HG02981 (cell line): ENCODE results near the gene ASB13.
A peak's percentile ranks its signal among the peaks of the same experiment; 100 is the strongest.

Experiments
- ATAC-seq: cut with Tn5 transposase; IDR thresholded peaks from one replicate; pipeline ENCODE4 v1.9.1; 2021; ENCODE audit warnings: mild to moderate bottlenecking, moderate library complexity; ENCODE audit not compliant: unreplicated experiment

ASB13 gene, protein sequence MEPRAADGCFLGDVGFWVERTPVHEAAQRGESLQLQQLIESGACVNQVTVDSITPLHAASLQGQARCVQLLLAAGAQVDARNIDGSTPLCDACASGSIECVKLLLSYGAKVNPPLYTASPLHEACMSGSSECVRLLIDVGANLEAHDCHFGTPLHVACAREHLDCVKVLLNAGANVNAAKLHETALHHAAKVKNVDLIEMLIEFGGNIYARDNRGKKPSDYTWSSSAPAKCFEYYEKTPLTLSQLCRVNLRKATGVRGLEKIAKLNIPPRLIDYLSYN

DNA sequence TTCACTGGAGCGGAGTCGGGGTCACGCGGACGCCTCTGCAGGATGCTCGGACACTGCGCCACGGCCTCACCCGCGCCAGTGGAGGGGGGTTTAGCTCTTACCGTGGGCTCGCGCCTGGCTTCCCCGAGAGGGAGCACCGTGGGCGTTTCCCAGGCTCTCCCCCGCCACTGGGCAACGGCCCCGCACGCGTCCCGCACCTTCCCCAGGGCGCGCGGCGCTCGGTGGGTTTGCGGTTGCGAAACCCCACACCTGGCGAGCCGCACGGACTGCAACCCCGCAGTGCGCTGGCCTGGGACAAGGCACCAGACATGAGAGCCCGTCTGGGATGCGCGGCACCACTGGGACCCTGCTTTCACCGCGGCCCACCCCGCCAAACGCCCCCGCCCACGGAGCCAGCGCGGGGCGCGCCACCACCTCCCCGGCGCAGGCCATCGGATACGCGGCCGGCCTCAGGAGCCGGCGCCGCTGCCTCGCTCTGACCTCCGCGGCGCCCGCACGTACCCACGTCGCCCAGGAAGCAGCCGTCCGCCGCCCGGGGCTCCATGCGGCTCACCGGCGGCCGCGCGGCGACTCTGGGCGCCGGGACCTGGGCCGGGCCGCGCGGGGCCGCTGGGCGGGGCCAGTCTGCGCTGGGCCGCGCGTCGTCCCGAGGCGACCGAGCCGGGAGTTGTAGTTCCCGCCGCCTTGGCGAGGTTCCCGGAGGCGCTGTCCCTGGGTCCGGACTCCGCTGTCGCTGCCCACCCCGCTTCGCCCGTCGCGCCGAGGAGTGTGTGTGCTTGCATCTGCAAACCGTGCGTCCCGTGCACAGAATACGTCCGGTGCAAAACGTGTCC, at the start of gene ASB13:
Gene ASB13 (minus strand): TSS at position 588 of the 833 bp plus-strand sequence. CDS start 44 bp downstream, at position 544.
- ATAC-seq = no peak

- ATAC-seq = no peak
These were observed 45.2 kb upstream of the ASB13 start for GRCh38 chr10:5711642-5712041.

- no peak for ATAC-seq
These were observed 44.5 kb upstream of the ASB13 start for GRCh38 chr10:5710859-5711258.

DNA sequence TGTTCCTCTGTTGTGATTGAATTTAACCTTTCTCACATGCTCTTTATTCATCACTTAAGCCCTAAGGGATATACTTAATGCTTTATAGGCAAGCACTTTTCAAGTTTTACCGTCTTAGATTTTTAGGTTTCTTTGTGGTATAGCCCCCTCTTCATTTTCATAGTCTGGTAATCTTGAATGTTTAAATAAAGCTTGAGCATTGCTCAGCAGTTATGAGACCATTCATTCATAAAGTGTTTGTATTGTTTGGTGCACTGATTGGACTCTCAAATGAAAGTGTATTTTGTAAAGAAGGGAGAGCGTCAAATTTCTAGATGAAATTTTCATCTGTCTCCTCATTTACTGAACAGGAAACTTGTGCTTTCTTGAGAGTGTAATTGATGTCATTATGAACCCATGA, 43.5 kb upstream of the ASB13 start:
- no peak for ATAC-seq

DNA sequence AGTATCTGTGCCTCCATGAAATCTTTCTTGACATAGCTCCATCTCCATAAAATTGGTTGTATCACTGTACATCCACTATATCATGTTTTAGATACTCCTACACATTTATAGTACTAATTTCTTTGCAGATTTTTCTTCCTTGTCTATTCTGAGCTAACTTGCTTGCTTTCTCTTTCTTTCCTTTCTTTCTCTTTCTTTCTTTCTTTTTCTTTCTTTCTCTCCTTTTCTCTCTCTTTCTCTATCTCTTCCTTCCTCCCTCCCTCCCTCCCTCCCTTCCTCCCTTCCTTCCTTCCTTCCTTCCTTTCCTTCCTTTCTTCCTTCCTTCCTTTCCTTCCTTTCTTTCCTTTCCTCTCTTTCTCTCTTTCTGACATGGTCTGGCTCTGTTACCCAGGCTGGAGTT, 42.0 kb upstream of the ASB13 start:
- no peak for ATAC-seq

GRCh38 chr10:5698062-5698461, 31.7 kb upstream of the ASB13 start:
- ATAC-seq = no peak

- no peak for ATAC-seq
These were observed 30.9 kb upstream of the ASB13 start for GRCh38 chr10:5697342-5697741.

GRCh38 chr10:5694573-5694972, 28.2 kb upstream of the ASB13 start:
- ATAC-seq = no peak

DNA sequence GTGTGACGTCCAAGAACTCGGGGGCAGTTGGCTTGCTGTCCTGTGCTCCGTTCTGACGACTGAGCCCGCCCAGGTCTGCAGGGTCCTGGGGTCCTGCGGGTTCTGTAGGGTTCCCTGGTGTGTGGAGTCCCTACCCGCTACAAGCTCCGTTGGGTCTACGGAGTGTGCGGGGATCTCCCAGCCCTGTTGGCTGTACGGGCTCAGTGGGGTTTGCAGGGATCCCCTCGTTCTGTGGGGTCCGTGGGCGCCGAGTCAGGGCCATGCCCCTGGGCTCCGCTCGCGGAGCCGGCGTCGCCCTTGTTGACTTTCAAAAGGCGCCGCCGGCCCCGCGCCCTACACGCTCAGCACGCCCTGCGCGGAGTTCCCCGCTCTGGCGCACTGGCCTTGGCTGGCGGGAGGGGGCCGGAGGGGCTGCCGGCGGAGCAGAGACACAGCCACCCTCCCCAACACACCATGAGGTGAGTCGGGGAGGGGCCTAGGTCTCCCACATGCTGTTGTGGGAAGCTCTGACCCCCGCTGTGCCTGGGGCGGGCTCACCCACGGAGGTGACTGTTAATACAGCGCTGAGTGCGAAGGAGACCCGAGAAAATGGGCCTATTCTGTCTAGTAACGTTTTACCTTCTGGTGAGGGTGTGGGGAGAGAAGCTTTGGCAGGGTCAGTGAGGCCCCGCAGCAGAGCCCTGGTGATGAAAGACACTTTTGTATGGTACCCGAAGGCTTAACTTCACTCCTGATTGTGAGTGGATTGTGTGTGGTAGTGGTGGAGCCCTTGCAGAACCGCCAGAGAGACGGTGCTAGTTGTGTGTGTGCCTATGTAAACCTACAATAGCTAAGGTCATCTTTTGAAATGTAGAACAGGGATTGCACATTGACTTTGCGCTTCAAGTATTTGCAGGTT, 26.3 kb upstream of the ASB13 start:
- peak; percentile 90 for ATAC-seq

DNA sequence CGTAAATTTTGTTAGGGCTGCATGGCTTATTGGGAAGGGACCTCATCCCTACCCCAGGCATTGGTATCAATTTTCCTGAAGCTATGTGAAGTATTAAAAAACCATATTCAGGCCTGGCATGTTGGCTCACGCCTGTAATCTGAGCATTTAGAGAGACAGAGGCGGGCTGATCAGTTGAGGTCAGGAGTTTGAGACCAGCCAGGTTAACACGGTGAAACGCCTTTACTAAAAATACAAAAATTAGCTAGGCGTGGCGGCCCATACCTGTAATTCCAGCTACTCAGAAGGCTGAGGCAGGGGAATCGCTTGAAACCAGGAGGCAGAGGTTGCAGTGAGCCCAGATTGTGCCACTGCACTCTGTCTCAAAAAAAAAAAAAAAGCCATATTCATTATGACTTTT, 25.4 kb upstream of the ASB13 start:
- ATAC-seq = no peak

- no peak for ATAC-seq
These were observed 22.2 kb upstream of the ASB13 start for GRCh38 chr10:5688587-5688986.

DNA sequence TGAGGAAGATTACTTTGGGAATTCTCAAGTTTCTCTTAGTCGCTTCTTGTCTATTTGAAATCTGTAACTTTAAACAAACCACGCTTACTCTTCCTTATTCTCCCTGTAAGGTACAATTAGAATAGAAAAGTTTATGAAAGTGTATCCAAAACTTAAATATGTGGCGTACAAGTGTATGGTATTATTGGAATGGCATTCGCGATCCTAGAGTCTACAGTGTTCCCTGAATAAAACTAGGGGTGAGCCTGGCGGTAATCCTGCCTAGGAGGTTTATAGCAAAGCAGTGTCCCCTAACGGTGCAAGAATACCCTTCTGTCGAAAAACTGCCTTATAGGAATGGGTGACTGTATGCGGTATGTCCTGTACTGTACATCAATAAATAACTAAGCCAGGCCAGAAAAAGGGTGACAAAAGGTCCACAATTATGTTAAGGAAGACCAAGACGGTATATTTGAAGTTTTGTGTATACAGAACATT, 19.4 kb upstream of the ASB13 start:
- no peak for ATAC-seq

- ATAC-seq = peak; percentile 62
These were observed 18.8 kb upstream of the ASB13 start for GRCh38 chr10:5684971-5685763.

DNA sequence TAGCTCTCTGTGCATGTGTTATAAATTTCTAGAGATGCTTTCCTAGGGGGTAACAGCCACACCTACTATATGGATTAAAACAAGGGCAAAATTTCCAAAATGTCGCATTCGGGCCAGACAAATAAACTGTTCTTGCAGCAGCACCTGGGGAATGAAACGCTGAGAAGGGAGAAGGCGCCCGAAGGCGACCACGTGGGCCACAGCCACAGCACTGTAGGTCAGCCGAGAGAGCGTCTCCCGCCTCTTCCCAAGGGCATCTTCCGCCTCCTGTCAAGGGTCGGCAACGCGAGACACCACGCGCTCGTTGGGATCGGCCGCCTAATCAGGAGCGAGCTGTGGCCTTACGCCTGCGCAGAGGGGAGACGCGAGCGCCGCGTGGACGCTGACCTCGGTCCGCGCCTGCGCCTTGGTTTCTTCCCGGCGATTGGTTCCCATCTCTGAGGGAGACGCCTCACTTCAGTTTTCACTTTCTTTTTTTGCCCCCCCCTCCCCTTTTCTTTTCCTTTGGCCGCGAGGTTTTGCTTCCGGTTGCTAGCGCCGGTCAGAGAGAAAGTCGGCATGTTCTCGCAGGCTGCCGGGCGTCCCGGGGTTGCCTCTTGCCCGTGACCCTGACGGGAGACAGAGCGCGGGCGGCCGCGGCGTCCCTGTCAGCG, 18.0 kb upstream of the ASB13 start, which contains the start of gene TASOR2:
Gene TASOR2 (plus strand): TSS at position 521 of the 653 bp plus-strand sequence. CDS start 35,805 bp downstream, outside the sequence.
- ATAC-seq = peak; percentile 66

- ATAC-seq = no peak
These were observed 16.7 kb upstream of the ASB13 start for GRCh38 chr10:5683065-5683464.

GRCh38 chr10:5681930-5682329, 15.5 kb upstream of the ASB13 start:
- ATAC-seq = no peak

- no peak for ATAC-seq
These were observed 13.2 kb upstream of the ASB13 start for GRCh38 chr10:5679606-5680005.

- no peak for ATAC-seq
These were observed 12.6 kb upstream of the ASB13 start for GRCh38 chr10:5679037-5679435.

- ATAC-seq = no peak
These were observed 12.1 kb upstream of the ASB13 start for GRCh38 chr10:5678397-5679036.
